GM18520 (cell line): ENCODE measurements around the gene LRP8.

Experiments used
- ATAC-seq: cut with Tn5 transposase; IDR thresholded peaks from one replicate; pipeline ENCODE4 v1.9.1; 2021; ENCODE audit not compliant: unreplicated experiment

Gene LRP8

DNA sequence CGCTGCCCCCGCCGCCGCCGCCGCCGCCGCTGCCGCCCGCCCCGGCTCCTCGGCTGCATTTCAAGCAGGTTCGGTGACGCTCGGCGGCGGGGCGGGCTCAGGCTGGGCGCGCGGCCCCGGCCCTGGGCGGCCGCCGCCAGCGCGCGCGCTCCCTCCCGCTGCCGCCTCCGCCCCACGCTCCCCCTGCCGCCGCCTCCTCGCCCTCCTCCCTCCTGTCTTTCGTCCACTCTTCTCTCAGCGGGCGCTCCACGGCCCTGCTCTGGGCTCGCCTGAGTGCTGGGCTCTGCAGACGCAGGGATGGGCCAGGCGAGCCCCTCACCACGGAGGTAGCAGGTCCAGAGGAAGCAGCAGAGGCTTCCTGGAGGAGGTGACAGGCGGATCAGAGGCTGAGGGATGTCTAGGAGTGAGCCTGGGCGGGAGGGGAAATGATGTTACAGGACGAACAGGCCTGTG lies at the start of gene LRP8:
TSS of gene LRP8 (minus strand) at position 62 of the 453 bp plus-strand sequence. CDS start 158 bp downstream, outside the sequence.
- ATAC-seq = peak; percentile 23

DNA sequence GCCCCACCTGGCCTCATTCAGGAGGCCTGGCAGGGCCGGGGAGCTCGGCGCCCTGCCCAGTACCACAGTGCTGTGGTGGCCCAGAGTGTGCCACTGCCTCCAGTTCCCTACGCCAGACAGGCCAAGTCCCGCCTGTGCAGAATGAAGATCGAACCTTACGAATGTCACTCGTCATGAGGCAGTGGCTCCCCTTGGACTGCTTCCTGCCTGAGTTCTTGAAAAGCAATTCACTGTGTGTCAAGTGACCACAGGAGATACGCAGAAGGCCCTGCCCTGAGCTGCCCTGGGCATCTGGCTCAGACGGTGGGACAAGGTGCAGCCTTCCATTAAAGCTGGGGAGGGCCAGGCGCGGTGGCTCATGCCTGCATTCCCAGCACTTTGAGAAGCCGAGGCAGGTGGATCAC lies 49.6 kb upstream of the LRP8 start:
- ATAC-seq = no peak

DNA sequence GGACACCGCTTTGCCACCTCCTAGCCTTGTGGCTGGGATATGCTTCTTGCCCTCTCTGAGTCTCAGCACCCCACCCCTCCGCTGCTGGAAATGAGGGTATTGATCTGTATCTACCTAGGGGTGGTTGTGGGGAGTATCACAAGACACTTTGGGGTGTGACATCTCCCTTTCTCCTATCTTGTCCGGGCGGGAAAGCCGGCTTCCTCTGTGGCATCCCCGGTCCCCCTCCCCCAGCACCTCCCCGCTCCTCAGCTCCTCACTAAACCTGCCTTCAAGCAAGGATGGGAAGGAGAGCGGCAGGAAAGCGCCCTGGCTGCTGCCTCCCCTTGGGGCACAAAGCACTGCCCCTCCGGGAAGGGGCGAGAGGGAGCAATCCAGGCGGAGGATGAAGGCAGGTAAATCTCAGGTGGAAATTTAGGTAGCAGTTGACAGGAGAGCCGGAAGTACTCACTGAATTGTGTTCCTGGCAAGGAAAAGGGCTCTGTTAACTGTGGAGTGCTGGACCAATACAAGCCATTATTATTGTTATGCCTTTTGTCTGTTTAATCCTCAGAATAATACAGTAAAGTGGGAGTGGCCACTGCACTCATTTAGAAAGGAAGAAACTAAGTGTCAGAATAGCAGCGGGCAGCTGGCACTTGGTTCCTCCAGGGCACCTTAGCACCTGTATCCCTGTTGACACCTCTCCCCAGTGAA lies 49.0 kb upstream of the LRP8 start:
- no peak for ATAC-seq

DNA sequence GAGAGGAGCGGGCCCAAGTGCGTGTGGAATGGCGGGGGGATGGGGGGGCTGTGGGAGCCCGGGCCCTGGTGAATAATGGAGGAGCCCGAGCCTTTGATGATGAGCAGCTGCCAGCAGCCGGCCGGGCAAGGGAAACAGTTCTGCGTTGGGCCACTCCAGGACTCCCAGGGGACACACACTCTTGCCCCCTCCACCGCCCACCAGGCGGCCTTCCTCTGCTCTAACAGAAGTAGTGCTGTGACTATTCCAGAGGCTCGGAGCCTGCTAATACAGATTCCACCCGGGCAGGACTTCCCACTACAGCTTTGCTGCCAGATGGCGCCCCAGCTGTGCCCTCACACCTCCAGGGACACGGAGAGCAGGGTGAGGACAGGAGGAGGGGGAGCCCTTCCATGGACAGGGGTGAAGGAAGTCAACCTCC lies 48.2 kb upstream of the LRP8 start:
- ATAC-seq = no peak

DNA sequence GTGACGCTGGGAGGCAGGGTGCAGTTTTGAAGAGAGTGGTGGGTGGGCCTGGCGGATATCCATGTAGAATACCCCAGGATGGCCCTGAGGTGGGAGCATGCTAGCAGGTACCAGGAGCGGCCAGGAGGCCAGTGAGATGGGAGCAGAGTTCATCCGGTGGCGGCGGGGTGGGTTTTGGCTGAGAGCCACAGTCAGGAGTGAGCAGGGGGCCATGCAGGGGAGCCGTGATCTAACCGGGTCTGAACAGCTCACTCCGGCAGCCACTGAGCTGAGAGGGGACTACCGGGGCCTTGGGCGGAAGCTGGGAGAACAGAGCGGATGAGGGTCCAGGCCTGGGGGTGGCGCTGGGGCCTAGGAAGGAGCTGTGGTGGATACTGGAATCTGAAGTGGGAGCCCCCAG lies 47.6 kb upstream of the LRP8 start:
- ATAC-seq = no peak

DNA sequence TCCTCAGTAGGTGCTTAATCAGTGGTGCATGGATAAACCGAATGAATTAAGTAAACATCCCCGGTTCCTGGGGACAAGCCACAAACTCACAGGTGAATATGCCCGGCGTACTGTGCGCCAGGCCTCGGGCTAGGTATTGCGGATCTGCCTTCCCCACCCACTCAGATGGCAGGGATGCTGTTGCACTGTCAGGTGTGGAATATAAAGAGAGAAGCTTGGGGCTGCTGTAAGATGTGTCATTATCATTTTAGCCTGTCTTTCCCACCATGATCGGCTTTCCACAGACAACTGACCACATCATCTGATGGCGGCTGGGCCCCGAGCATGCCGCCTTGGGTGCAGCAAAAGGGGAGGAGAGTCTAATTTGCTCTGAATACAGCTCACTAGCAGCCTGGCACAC lies 45.4 kb upstream of the LRP8 start:
- no peak for ATAC-seq

DNA sequence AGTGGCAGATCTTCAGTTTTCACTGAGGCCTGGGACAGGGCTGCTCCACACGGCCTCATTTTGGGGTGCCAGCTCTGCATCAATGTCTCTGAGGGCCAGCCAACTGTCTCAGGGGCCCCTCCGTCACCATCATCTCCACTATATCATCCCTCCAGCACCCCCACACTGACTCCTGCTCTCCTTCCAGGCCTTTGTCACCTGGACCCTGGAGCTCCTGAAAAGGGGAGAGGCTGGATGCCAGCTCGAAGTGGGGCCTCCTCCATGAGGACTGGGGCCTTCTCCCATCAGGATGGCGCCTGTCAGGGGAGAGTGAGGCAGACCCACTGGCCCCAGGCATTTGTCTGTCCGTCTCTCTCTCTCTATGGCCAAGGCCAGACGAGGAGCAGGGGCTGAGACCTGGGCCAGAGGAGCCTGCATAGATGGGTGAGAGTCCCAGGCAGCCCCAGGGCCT lies 44.7 kb upstream of the LRP8 start:
- no peak for ATAC-seq

DNA sequence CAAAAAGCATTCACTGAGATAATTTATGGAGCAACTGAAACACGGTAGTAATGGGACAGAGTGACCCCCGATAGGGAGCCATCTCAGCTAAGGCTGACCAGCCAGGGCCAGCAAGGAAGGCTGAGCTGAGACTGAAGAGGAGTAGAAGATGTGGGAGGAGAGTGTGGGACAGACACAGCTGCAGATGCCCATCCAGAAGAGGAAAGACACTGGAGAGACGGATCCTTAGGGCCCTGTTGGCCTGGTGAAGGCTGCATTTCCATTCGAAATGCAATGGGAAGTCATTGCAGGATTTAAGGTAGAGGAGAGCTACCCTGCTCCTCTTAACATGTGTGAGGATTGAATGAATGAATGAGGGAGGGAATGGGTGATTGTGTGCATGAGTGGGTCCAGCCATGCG lies 44.0 kb upstream of the LRP8 start:
- ATAC-seq = no peak

DNA sequence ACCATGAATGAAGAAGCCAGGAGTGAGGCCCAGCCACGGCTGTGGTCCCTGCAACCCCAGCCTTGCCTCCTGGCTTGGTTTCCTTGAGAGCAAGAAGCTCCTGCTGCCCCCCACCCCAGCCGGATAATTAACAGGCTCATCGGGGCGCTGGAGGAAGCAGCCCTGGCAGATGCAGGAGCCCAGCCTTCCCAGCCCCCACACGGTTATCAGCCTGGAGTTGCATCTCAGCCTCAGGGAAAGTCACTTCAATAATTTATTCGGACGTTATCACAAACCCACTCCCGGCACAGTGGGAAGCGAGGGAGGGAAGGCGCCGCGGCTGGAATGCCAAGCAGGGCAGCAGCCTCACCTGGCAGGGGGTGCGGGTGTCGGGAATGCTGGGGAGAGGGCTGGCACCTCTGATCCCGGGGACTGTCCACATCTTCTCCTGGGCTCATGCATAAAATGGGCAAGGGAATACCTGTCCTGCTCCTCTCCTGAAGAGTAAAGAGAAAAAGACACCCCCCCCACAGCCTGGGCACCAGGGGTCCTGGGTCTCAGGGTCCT lies 43.3 kb upstream of the LRP8 start:
- ATAC-seq = no peak

DNA sequence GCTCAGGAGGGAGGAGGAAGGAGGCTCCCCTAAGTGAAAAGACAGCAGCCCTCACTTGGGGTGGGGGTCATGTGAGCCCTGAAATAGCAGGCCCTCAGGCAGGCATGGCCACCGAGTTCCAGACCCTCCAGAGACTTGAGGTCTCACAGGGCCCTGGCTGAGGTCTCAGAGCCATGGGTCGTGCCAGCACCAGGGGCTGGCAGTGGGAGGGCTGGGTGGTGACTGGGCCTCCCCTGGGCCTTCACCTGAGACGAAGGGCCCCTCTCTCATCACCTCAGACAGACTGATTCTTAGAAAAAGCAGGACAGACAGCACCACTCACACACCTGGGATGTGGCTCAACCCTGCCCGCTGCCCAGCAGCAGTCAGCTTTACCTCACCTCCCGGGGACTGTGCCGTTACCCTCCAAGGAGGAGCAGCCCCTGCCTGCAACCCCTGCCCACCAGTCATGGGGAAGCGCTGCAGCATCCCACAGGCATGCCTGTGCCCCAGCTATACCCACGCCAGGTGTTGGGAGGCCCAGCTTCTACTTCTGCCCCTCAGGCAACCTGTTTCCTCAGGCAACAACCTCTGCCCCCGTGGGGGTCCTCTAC lies 42.6 kb upstream of the LRP8 start:
- ATAC-seq = no peak

DNA sequence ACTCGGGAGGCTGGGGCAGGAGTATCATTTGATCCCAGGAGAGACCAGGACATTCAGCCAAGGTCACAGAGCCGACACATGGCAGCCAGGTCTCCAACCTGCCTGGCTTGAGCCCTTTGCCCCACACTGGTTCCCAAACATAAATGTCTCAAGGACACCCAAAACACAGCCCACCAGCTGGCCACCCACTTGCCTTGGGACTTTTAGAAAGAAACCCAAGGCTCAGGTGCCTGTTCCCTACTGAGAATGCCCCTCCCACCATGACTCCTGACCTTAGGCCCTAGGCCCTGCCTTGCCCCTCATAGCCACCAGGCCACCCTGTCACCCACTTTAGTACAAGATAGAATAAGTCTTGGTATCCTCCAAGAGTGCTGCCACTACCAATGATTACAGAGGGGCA lies 41.9 kb upstream of the LRP8 start:
- ATAC-seq = no peak

DNA sequence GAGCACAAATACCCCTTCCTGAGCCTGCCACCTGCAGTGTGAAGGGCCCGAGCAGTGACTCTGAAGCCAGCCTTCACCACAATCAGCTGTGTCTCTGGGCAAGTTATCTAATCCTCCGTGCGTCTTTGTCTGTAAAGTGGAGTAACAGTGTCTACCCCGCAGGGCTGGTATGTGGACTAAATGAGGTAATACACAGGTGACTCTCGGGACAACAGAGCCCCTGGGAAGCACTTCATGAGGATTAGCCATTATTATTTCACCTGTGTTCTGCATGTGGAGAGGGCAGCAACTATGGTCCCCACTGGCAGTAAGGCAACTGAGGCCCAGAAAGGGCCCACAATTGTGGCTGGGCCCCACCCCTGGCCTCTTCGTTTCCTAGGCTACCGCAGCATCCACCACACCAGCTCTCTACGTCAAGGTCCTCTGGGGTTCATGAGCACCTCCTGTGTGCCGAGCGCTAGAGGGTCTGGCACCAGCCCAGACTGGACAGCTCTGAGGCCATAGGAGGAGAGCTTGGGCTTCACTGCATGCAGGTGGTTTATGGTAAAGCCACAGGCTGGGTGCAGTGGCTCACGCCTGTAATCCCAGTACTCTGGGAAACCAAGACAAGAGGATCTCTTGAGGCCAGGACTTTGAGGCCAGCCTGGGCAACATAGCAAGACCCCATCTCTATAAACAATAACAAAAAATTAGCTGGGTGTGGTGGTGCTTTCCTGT lies 41.3 kb upstream of the LRP8 start:
- no peak for ATAC-seq

DNA sequence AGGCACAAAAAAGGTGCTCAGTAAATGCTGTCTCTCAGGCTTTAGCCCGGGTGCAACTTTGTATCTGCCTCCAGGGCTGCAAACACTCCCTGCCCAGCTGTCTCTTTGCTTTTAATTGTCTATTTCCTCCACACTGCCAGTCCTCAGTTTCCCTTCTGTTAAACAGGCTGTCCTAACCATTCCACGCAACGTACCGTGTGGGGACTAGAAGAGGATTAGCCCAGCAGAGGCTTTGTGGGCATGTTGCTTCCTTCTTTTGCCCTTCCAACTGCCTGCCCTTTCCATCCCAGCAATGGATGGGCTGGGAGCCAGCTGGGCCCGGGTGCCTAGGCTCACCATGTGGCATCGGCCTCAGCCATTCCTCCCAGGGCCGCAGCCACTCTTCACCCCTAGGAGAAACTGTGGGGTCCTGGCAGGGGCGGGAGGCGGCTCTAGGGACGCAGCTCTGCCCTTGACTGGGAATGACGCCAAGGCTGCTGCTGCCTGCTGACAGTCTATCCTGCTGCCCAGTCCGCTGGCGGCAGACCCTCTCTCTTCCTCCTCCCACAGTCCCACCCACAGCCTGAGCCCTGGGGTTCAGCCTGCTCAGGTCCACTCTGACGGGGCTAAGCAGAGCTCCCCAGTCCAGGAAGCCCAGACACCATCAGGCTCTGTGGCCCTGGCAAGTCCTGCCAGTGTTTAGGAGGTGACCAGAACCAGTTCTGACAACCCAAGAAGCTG lies 40.6 kb upstream of the LRP8 start:
- no peak for ATAC-seq

DNA sequence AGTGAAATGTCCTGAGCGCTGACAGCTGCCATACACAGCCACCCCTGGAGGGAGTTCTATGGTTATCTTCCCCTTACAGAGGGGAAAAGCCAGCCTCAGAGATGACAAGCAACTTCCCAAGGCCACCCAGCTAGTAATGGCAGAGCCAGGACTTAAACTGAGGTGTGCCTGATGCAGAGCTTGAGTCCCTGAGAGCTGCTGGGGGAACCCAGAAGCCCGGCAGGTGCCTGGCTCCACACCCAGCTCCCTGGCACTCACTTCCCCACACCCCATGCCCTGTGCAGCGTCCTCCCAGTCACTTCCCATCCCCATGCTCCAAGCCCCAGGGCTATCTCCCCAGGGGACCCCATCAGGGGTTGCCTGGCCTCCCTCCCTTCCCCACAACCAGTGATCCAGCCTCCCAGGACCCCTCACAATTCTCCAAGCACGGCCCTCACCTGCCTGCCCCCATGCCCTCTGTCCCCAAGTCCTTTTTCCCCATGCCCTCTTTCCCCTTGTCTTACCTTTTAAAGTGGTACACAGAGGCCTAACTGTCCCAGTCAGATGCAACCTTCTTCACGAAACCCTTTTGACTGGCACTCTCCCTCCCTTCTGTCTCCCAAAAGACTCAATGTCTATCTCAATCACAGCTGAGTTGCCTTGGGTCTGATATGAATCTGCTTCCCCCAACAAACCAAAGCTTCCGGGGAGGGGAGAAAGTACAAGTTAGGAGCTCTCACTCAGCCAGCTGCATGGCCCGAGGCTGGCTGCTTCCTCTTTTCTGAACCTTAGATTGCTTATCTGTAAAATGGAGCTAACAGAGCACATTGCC lies 39.8 kb upstream of the LRP8 start:
- ATAC-seq = peak; percentile 81

DNA sequence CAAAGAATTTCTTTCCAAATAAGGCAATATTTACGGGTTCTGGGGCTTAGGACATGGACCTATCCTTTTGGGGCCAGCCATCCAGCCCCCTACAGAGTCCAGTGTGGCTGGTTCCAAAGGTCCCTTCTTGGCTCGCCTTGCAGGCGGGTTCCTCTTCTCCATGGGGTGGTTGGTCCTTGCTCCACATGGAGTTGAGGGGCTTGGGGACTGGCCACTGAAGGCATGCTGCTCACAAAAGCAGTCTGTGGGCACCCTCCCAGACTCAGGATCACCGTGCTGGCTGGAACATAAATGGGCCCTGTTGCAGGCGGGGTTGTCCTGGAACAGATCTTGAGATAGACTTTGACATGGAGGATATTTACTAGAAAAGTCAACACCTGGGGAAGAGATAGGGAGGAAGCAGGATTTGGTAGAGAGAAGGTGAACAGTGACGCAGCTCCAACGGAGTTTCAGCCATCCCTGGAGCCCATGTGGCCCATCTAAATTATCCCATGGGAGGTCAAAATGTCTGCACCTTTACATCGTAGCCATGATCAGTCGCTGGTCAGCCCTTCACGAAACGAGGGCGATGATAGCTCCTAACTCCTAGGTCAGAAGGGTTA lies 39.1 kb upstream of the LRP8 start:
- ATAC-seq = no peak

DNA sequence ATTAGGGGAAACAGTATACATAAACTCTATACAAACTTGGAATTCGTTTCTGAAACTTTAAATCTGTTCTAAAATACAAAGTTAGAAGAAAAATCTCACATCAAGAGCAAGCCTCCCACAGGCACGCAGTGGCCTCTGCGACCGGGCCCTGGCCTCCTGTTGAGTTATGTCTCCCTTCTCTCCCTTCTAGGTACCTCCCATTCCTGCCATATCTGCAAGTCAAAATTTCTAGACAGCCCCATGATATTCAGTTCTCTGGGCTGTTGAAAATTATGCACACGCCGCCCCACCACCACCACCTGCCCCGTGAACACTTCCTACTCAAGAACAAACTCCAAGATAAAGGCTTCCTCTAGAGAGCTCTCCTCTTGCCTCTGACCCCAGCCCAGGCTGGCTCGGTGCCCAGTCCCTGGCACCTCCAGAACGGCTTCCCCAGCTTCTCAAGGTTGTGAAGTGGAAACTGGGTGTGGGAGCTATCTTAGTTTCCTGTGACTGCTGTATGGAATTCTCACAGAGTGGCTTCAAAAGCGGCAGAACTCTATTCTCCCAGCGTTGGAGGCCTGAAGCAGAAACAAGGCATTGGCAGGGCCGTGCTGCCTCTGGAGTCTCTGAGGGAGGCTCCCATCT lies 37.7 kb upstream of the LRP8 start:
- ATAC-seq = no peak

DNA sequence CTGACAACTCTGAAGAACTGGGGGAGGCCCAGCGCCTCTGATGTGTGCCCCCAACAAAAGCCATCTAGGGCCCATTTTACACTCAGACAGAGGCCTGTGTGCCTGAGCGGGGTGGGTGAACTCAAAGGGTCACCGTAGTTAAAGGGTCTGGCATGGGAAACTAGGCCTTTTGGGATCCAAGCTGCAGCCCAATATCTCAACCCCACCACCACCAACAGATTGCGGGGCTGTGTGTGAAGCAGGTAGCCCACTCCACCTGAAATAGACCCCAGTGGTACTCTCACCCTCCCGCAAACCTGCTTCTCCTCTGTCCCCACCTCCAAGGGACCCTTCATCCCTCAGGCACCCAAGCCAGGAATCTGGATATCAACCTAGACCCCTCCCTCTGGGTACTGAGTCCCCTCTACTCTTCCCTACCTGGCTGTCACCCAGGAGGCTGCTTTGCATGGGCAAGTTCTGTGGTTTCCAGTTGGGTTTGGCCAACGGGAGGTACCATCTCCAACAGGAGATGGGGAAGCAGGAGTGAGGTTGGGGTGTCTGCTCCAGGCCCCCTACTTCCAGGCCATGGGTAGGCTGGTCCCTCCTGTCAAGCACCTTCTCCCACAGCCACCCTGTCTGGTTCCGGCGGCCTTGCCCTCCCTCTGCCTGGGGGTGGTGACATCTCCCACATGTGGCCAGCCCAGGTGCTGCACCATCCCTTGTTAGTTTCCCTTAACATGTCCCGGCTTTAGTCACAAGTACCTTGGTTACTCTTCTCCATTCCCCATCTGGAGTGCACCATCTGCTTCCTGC lies 35.2 kb upstream of the LRP8 start:
- no peak for ATAC-seq

DNA sequence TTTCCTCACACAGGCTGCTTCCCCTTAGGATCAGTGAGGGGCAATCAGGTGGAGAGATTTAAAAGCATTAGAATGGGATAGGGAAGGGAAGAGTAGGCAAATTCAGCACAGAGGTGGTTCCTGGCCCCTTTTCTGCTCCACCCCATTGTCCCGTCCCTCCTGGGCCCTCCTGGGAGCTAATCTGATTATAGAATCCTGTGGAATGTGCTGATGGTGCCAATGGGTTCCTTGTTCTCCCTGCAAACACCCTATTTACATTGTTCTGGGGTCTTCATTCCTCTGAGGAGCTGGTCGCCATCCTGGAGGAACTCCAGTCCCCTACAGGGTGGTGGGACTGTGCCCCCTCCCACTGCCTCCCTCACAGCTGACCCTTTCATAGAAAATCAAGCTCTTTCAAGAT lies 34.4 kb upstream of the LRP8 start:
- no peak for ATAC-seq

DNA sequence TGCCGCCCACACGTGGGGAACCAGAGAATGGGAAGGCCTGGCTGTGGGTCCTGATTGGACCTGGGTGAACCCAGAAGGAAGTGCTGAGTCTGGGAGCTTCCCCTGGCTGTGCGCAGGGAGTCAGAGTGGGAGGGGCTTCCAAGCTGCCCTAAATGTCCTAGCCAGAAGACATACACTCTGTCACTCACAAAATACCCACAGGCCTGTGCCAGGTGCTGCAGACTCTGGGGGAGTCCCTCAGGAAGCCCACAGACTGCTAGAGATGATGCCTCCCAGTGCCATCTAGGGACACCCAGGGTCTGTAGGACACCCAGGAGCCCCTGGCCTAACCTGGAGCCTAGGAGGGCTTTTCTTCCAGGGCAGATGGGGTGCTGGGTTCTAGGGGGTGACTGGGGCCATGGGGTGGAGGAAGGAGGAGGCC lies 33.7 kb upstream of the LRP8 start:
- ATAC-seq = no peak
